ENCODE results near the gene AP4M1. TPM values are rescaled to one million over a fixed set of nuclear protein-coding genes. Genes with fewer than 3 reads are reported as not detected.

The AP4M1 gene
- polyA plus RNA-seq, 1 experiment, result 26.1 TPM

DNA sequence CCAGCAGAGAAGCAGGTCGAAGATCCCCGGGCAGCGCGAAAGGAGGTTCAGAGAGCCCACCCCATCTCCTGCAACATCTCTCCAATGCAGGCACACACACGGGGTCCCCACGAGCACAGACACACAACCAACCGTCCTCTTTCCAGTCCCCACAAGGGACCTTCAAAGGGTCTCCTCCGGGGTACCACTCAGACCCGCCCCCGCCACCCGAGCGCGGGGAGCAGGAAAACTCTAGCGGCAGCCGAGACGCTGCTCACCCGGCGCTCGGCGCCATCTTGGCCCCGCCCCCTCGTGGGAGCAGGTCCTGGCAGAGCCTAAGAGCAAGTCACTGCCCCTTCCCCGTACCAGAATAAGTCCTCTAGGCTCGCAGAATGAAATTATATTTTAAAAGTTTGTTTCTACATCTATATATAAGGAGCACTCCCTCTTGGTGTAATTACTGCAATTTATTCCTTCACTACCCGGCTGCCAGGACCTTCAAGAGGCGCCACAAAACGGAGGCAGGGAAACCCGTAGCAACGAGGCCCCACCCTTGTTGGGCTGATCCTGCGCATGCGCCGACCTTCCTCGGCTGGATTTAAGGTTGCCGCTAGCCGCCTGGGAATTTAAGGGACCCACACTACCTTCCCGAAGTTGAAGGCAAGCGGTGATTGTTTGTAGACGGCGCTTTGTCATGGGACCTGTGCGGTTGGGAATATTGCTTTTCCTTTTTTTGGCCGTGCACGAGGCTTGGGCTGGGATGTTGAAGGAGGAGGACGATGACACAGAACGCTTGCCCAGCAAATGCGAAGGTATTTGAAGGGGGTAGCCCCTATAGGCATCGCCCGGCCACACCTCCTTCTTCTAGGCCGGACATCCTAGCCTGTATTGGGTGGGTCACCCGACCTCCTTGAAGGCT is 17.9 kb downstream of the AP4M1 start, which contains the start of the genes CNPY4 and TAF6:
CNPY4 (plus strand) TSS at position 563 of the 898 bp plus-strand sequence; CDS start at position 674, 111 bp downstream.
TAF6 (minus strand) TSS at position 287 of the 898 bp plus-strand sequence. CDS start 5,149 bp downstream, outside the sequence.
- TF ChIP-seq, protein P1, sequence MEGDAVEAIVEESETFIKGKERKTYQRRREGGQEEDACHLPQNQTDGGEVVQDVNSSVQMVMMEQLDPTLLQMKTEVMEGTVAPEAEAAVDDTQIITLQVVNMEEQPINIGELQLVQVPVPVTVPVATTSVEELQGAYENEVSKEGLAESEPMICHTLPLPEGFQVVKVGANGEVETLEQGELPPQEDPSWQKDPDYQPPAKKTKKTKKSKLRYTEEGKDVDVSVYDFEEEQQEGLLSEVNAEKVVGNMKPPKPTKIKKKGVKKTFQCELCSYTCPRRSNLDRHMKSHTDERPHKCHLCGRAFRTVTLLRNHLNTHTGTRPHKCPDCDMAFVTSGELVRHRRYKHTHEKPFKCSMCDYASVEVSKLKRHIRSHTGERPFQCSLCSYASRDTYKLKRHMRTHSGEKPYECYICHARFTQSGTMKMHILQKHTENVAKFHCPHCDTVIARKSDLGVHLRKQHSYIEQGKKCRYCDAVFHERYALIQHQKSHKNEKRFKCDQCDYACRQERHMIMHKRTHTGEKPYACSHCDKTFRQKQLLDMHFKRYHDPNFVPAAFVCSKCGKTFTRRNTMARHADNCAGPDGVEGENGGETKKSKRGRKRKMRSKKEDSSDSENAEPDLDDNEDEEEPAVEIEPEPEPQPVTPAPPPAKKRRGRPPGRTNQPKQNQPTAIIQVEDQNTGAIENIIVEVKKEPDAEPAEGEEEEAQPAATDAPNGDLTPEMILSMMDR (IDR thresholded peaks at IDR 0.05; ENCODE audit: low read depth, low read length), result no peak
- ChIA-PET POLR2A (interaction anchor here (0.6 kb wide), 1 partner anchor 39 kb away, joined by 3 read pairs; the partner anchor contains the start of gene TRAPPC14), CTCF (interaction anchor here (2.2 kb wide), 2 partner anchors 11 to 14 kb away, joined by 9 to 11 read pairs; no protein-coding TSS in a partner anchor)

DNA sequence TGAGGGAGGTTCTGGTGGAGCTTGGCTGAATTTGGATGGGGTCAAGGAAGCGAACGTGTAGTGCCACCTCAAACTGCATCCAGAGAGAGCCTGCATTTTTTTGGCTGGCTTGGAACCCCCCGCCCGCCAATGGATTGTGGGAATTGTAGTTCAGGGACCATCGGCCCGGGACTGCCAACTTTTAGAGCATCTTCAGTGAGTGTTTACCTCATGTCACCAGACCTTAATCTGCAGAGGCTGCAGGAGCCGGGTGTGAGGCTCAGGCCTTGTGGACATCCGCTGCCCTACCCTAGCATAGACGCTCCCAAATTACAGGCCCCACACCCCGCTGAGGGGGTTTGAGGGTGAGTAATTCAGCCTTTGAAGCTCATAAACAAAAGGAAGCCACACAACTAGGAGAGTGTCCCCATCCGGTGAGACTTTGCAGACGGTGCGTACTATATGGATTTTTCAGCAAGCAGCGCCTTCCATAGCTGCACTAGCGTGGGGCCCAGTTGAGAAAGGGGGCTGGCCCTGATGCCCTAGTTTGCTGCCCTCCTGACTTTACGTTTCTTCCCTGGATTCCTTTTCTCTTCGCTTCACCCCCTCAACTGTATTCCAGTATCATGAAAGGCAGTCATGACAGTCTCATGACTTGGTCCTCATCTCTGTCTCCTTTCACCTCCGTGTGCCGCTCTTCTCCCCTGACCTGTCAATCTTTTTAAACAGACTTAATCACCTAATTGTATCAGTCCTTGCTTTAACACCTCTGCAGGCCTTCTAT is 18.7 kb downstream of the AP4M1 start:
- Histone ChIP-seq H3K27me3 (ENCODE audit: control insufficient read depth, insufficient read depth, low read length) (no peaks in the 10 kb centered on the region), H3K27ac (ENCODE audit: low read depth, low read length) (peak overlapping the region; percentile 74), H3K4me3 (ENCODE audit: low read depth, low read length) (peak overlapping the region; percentile 98), H3K9me3 (ENCODE audit: control insufficient read depth, insufficient read depth, low read length) (no peaks in the 10 kb centered on the region)
- no peak for DNase-seq (ENCODE audit: low read depth, low spot score)
- TF ChIP-seq, protein P1 (IDR thresholded peaks at IDR 0.05; ENCODE audit: low read depth, low read length), result no peak
- ChIA-PET CTCF (interaction anchor here (0.5 to 2.2 kb wide), 3 partner anchors 10 to 65 kb away, joined by 4 to 11 read pairs (median 9); no protein-coding TSS in a partner anchor), POLR2A (interaction anchor here (0.6 kb wide), 1 partner anchor 39 kb away, joined by 3 read pairs; the partner anchor contains the start of gene TRAPPC14)

More for the DNA sequence above, 17.9 kb downstream of the AP4M1 start, which contains the start of the genes CNPY4 and TAF6:
- Histone ChIP-seq H3K4me3 (ENCODE audit: low read depth, low read length) (peak within 1 kb of the TSS; percentile 98), H3K9me3 (ENCODE audit: control insufficient read depth, insufficient read depth, low read length) (no peaks in the 10 kb centered on the region), H3K27me3 (ENCODE audit: control insufficient read depth, insufficient read depth, low read length) (no peaks in the 10 kb centered on the region), H3K27ac (ENCODE audit: low read depth, low read length) (peak within 1 kb of the TSS; percentile 74)
- DNase-seq (ENCODE audit: low read depth, low spot score), result peak; percentile 91

- no peak overlapping the region for H3K27ac ChIP-seq (ENCODE audit: low read depth, low read length)
- ChIA-PET POLR2A (no interaction called here), CTCF (interaction anchor here (0.5 to 2.2 kb wide), 3 partner anchors 10 to 66 kb away, joined by 4 to 11 read pairs (median 9); no protein-coding TSS in a partner anchor)
- TF ChIP-seq, protein P1 (IDR thresholded peaks at IDR 0.05; ENCODE audit: low read depth, low read length), result no peak
- H3K9me3 ChIP-seq (ENCODE audit: control insufficient read depth, insufficient read depth, low read length), result no peaks in the 10 kb centered on the region
- DNase-seq (ENCODE audit: low read depth, low spot score), result no peak
- H3K27me3 ChIP-seq (ENCODE audit: control insufficient read depth, insufficient read depth, low read length), result no peaks in the 10 kb centered on the region
- peak overlapping the region; percentile 98 for H3K4me3 ChIP-seq (ENCODE audit: low read depth, low read length)
Observed at GRCh38 chr7:100120733-100121036, 19.2 kb downstream of the AP4M1 start.

- ChIA-PET CTCF (interaction anchor here (1.2 to 2.2 kb wide), 2 partner anchors 8 to 9 kb away, joined by 4 to 11 read pairs; no protein-coding TSS in a partner anchor), POLR2A (no interaction called here)
- TF ChIP-seq, protein P1 (IDR thresholded peaks at IDR 0.05; ENCODE audit: low read depth, low read length), result no peak
Observed at GRCh38 chr7:100122067-100122466, 20.6 kb downstream of the AP4M1 start.

More at GRCh38 chr7:100122067-100122466, 20.6 kb downstream of the AP4M1 start:
- H3K27me3 ChIP-seq (ENCODE audit: control insufficient read depth, insufficient read depth, low read length), result no peaks in the 10 kb centered on the region
- no peak for DNase-seq (ENCODE audit: low read depth, low spot score)
- H3K9me3 ChIP-seq (ENCODE audit: control insufficient read depth, insufficient read depth, low read length), result no peaks in the 10 kb centered on the region
- no peak overlapping the region for H3K27ac ChIP-seq (ENCODE audit: low read depth, low read length)
- no peak overlapping the region for H3K4me3 ChIP-seq (ENCODE audit: low read depth, low read length)
